Memory B cell (primary cell): ENCODE results near the gene PLAGL2.
"Not testable (repeated sequence)": the region's sequence is repeated elsewhere in the genome, so short reads cannot be mapped to it uniquely, and the experiment has no call there.

ENCODE experiments used
- ATAC-seq: fragments of 150-1000 bp; cut with Tn5 transposase; 2 replicates; pipeline ENCODE4 v1.10.0; 2021; ENCODE audit warnings: low read depth, mild to moderate bottlenecking, moderate library complexity
- DNase-seq, 2 donors: peaks; one replicate each; pipeline ENCODE4 v3.0.0; 2022; ENCODE audit warnings: low spot score in 2 of 2
- H3K27ac Mint-ChIP-seq: one replicate; pipeline ENCODE4 v1.8.0; 2022; ENCODE audit warnings: mild to moderate bottlenecking, moderate library complexity, mixed read lengths
- H3K27me3 Mint-ChIP-seq: one replicate; pipeline ENCODE4 v1.8.0; 2022; ENCODE audit warnings: mixed read lengths
- H3K36me3 Mint-ChIP-seq: one replicate; pipeline ENCODE4 v1.8.0; 2022; ENCODE audit warnings: mild to moderate bottlenecking, mixed read lengths
- H3K4me1 Mint-ChIP-seq: one replicate; pipeline ENCODE4 v1.8.0; 2022; ENCODE audit warnings: mixed read lengths
- H3K4me3 Mint-ChIP-seq: one replicate; pipeline ENCODE4 v1.8.0; 2022; ENCODE audit warnings: mild to moderate bottlenecking, moderate library complexity, mixed read lengths
- H3K9me3 Mint-ChIP-seq: one replicate; pipeline ENCODE4 v1.8.0; 2022; ENCODE audit warnings: mixed read lengths

Gene PLAGL2

DNA sequence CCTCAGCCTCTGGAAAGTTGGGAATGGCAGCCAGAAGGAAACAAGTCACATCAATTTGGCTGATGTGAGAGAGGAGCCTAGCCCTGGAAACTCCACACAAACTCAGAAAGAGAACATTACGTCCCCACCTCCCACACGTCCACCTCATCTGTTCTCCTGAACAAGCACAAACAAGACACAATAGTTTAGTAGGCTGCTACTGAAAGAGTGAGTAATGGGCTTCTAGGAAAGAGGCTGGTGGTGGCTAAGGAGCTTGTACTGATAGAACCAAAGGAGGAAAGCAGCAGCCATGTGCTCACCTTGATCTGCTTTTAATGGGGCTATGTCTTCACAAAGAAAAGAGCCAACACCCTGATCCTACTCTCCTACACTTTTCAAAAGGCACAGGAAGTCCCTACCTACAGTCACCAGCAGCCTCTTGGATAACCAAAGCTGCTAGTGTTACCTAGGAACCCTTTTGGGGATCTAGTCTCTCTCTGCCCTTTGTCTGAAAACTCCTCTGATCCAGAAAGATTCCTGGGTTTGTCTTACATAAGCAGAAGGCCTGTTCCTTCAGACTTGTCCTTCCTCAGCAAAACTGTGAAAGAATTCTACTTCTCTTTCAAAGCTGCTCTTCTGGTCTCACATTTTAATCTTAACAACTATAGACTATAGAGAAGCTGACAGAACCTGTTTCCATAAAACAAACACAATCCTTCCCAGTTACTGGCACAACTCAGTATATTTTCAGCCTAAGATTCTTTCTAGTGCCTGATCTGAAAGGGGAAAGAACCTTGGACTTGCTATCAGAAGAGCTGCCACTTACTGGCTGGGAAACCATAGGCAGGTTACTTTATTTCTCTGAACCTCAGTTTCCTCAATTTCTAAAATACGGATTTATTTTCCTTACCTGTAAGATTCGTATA, 3.1 kb downstream of the PLAGL2 start:
- ATAC-seq (no peak), DNase-seq (no peak)
- no peak overlapping the region for H3K4me3 Mint-ChIP-seq
- H3K4me1 Mint-ChIP-seq: peaks cover 43% of the 10 kb centered on the region
- H3K27ac Mint-ChIP-seq: peak overlapping the region; percentile 73
- H3K9me3 Mint-ChIP-seq: no peaks in the 10 kb centered on the region
- H3K36me3 Mint-ChIP-seq: peaks cover 6% of the 10 kb centered on the region
- no peaks in the 10 kb centered on the region for H3K27me3 Mint-ChIP-seq

DNA sequence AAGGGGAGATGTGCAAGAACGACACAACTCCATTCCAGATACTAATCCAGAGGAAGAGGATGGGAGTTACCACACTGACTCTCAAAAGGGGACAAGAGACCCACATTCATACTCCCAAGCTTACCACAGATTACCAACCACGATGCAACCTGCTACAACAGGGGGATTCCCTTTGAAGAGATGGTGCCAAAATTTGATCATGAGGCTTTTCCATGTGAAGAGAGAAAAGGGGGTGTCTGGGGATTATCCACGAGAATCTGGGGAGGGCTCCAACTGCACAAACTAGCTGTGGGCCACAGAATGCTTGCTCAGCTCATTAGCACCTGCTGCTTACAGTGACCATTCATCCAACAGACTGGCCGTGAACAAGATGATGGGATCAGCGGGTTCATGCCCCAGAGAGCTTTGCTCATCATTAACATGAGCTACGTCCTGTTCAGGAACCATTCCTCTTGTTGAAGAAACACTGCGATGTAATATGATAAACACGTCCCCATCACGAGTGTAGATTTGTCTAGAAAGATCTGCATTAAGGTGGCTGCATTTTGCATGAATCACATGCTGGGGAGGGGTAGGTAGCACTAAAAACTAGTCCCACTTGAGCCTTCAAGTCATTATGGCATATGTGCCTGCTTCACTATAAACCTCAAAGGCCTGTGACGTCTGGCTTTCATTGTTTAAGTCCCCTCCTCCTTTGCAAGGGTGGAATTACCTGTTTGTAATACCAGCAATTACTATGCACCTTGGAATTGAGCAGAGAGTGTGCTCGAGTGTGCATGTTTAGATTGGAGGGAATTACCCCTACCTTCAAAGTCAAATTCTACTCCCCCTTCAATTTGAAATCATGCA, 4.0 kb downstream of the PLAGL2 start:
- peaks cover 37% of the 10 kb centered on the region for H3K4me1 Mint-ChIP-seq
- ATAC-seq: no peak
- peaks cover 10% of the 10 kb centered on the region for H3K36me3 Mint-ChIP-seq

DNA sequence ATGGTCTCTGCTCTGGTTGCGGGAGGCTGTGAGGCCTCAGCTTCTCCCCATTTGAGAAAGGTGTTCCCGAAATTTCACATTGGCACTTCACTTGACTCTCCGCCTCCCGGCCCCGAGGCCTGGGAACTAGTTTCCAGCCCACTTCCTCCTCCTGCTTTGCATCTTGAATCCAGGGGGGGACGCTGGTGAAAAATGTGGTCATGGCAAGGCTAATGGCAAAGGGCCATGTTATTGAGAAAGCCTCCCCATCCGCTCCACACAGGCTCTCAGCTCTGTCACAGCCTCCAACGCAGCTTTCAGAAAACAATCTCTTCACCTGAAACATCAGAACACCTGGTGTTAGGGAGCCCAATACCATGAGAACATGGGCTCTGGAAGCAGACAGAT, 5.6 kb downstream of the PLAGL2 start:
- H3K9me3 Mint-ChIP-seq: no peaks in the 10 kb centered on the region
- H3K27me3 Mint-ChIP-seq: no peaks in the 10 kb centered on the region
- DNase-seq (no peak), ATAC-seq (no peak)
- H3K36me3 Mint-ChIP-seq: peaks cover 20% of the 10 kb centered on the region
- no peak overlapping the region for H3K27ac Mint-ChIP-seq
- no peak overlapping the region for H3K4me3 Mint-ChIP-seq
- H3K4me1 Mint-ChIP-seq: peaks cover 39% of the 10 kb centered on the region

More for the DNA sequence above, 4.0 kb downstream of the PLAGL2 start:
- Mint-ChIP-seq H3K27me3 (no peaks in the 10 kb centered on the region), H3K27ac (peak overlapping the region; percentile 73), H3K9me3 (no peaks in the 10 kb centered on the region), H3K4me3 (no peak overlapping the region)
- no peak for DNase-seq

DNA sequence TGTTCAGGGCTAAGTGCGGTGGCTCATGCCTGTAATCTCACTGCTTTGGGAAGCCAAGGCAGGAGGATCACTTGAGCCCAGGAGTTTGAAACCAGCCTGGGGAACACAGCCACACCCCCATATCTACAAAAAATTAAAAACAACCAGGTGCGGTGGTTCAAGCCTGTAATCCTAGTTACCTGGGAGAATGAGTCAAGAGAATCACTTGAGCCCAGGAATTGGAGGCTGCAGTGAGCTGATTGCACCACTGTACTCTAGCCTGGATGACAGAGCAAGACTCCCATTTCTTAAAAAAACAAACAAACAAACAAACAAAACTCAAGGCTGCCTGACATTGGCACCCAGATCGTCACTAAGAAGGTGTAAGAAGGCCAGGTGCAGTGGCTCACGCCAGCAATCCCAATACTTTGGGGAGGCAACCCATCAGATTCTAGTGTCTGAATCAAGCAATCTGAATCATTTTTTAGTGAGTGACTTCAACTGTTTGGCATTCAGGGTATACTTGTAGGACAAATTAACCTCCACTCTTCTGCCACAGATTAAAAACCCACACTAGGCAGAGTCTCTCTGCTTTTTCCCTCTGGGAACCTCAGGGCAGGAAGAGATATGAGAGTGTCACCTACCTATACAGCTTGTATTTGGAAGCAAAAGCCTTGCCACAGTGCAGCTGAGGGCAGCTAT, 6.1 kb downstream of the PLAGL2 start:
- Mint-ChIP-seq H3K9me3 (no peaks in the 10 kb centered on the region), H3K36me3 (peaks cover 20% of the 10 kb centered on the region), H3K4me3 (no peak overlapping the region), H3K27ac (no peak overlapping the region), H3K4me1 (peaks cover 34% of the 10 kb centered on the region), H3K27me3 (no peaks in the 10 kb centered on the region)
- no peak for ATAC-seq
- no peak for DNase-seq

DNA sequence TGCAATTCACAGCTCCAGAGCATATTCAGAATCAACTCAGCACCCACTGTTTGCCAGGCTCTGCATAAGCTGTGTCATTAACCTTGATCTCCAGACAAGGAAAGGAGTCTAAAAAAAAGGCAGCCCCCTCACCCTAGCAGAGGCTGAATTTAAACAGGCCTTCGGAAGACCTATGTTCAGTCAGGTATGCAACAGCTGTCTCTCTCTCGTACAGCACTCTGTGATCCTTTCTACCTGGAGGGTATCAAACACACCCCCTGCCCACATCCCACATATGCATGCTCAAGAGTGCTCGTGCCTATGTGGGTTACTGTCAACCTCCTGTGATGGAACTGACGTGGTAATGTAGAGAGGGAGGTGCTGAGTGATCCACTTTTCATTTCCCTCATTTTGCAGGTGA, 8.5 kb downstream of the PLAGL2 start:
- Mint-ChIP-seq H3K4me1 (peaks cover 13% of the 10 kb centered on the region), H3K27ac (no peak overlapping the region), H3K9me3 (no peaks in the 10 kb centered on the region), H3K4me3 (no peak overlapping the region), H3K27me3 (no peaks in the 10 kb centered on the region), H3K36me3 (peaks cover 35% of the 10 kb centered on the region)
- DNase-seq (no peak), ATAC-seq (no peak)

DNA sequence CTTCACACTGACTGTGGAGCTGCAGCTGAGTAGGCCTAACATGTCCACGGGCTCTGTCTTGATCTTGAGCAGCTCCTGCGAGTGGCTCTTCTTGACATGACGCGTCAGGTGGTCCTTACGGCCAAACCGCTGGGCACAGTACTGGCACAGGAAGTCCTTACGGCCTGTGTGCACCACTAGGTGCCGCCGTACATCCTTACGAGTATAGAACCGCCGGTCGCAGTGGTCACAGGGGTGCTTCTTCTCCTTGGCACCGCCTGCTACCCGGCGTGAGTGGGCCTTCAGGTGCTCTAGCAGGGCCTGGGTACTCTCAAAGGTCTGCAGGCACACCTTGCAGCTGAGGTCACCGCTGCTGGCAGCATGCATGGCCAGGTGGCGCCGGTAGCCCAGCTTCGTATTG, 10.4 kb downstream of the PLAGL2 start:
- H3K4me1 Mint-ChIP-seq: not testable (repeated sequence)

DNA sequence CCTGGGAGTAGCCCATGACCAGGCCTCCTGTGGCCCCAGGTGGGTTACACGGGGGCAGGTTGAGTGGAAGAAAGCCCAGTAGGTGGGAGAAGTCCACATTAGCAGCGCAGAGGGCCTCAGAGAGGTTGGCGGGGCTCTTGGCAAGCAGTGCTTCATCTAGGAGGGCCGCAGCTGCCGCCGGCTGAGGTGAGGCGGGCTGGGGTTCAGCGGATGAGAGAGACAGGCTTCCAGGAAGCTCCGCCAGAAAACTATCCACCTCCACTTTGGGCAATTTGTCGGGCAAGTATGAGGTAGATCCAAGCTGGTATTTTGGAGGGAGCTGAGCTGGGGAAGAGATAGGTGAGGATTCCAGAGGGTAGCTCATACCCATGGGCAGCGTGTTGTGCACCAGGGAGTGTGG, 10.9 kb downstream of the PLAGL2 start:
- not testable (repeated sequence) for H3K4me1 Mint-ChIP-seq, H3K9me3 Mint-ChIP-seq, H3K4me3 Mint-ChIP-seq, H3K27me3 Mint-ChIP-seq, DNase-seq, ATAC-seq, H3K27ac Mint-ChIP-seq
- peaks cover 35% of the 10 kb centered on the region for H3K36me3 Mint-ChIP-seq

More for the DNA sequence above, 10.4 kb downstream of the PLAGL2 start:
- H3K4me3 Mint-ChIP-seq, H3K9me3 Mint-ChIP-seq, DNase-seq, ATAC-seq, H3K27ac Mint-ChIP-seq, H3K27me3 Mint-ChIP-seq: not testable (repeated sequence)
- peaks cover 38% of the 10 kb centered on the region for H3K36me3 Mint-ChIP-seq

DNA sequence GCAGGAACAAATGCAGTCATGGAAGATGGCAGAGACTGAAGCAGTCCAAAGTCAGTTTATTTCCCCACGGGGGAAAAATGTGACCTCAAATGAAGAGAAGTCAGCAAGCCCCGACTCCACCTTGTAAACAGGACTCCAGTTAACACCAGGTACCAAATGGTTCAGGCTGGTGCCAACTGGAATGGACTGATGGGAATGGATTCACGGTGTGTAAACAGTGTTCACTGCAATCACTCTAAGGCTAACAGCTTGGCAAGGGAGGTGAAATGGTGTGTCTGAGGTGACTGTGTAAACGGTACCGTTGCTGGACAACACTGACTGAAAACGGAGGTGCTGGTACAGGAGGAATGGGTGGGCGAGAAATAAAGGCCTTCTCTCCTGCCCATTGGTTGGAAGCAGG, 12.0 kb downstream of the PLAGL2 start:
- H3K36me3 Mint-ChIP-seq: peaks cover 35% of the 10 kb centered on the region
- H3K27me3 Mint-ChIP-seq: no peaks in the 10 kb centered on the region
- no peak for DNase-seq
- no peak overlapping the region for H3K4me3 Mint-ChIP-seq
- peaks cover 5% of the 10 kb centered on the region for H3K4me1 Mint-ChIP-seq
- no peaks in the 10 kb centered on the region for H3K9me3 Mint-ChIP-seq
- no peak for ATAC-seq
- no peak overlapping the region for H3K27ac Mint-ChIP-seq

DNA sequence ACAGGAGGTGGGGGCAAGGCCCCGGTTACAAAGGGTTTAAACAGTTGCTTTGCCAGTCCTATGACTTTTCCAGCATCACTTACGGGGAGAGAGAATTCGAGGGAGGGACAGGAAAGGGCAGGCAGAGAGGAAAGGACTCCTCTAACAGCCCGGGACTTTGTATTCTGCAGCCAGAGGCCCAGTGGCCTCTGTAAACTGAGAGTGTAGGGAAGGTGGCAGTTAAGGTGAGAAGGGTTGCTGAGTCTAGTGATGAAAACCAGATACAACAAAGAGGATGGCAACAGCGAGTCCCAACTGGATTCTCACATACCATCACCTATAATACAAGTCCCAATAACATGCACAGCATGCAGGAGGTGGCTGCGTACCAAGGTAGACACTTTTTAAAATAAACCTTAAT, 13.5 kb downstream of the PLAGL2 start:
- Mint-ChIP-seq H3K27me3 (no peaks in the 10 kb centered on the region), H3K4me1 (peaks cover 7% of the 10 kb centered on the region), H3K9me3 (no peaks in the 10 kb centered on the region), H3K36me3 (peaks cover 30% of the 10 kb centered on the region), H3K4me3 (no peak overlapping the region), H3K27ac (no peak overlapping the region)
- DNase-seq (no peak), ATAC-seq (no peak)

DNA sequence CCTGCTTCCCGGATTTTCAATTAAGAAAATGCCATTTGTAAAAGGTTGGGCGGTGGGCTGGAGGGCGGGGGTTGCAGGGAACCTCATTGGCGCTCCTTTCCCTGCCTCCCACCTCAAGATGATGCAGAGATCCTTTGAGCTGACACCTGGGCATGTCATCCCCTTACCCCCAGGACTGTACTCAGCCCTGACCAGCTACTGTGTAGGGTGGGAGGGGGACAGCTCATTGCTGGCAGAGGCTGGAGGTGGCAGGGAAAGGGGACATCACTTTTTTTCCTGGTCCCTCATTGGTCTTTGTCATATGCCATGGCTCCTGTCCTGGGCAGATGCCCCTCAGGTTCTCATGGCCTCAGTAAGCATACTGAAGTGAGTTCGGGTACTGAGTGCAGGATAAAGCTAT, 14.2 kb downstream of the PLAGL2 start:
- not testable (repeated sequence) for DNase-seq, H3K4me3 Mint-ChIP-seq, H3K27me3 Mint-ChIP-seq, H3K4me1 Mint-ChIP-seq, H3K9me3 Mint-ChIP-seq, ATAC-seq, H3K27ac Mint-ChIP-seq
- peaks cover 30% of the 10 kb centered on the region for H3K36me3 Mint-ChIP-seq

DNA sequence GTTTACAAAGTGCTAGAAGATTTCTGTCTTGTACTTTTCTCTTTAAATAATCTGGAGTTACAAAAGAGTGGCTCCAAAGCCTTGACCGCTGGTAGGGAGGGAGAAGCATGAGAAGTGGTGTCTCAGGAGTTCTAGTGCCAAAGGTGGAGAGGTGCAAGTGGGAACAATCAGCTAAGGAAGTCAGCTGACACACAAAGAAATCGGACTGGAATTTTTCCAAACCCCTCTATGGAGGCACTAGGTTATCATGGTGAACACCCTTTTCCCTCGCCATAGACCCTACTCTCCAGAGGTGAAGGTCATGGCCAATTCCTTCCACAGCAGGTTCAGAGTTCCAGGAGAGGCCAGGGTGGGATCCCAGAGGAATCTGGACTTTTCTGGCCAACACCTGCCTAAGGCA, 14.8 kb downstream of the PLAGL2 start:
- peaks cover 6% of the 10 kb centered on the region for H3K4me1 Mint-ChIP-seq
- H3K27ac Mint-ChIP-seq: no peak overlapping the region
- DNase-seq (no peak), ATAC-seq (no peak)
- peaks cover 26% of the 10 kb centered on the region for H3K36me3 Mint-ChIP-seq
- no peak overlapping the region for H3K4me3 Mint-ChIP-seq
- H3K9me3 Mint-ChIP-seq: no peaks in the 10 kb centered on the region
- peaks cover 3% of the 10 kb centered on the region for H3K27me3 Mint-ChIP-seq

DNA sequence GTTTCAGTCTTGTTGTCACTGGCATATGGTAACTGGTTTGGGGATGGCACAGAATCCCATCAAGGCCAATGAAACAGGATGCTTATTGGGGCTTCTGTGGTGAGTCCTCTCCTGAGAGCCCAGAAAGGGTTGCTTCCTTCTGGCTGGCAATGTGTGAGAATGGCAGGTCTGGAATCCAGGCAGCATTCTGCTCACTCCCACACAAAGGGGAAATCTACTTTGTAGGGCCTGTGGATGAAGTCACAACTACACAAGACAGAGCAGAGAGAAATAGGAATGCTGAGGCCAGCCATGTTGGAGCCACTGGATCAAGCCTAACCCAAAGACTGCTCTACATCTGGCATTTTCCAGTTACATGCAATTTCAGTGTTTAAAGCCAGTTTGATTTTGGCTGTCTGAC, 15.7 kb downstream of the PLAGL2 start:
- Mint-ChIP-seq H3K4me3 (no peak overlapping the region), H3K9me3 (no peaks in the 10 kb centered on the region), H3K4me1 (peaks cover 6% of the 10 kb centered on the region), H3K36me3 (peaks cover 20% of the 10 kb centered on the region), H3K27me3 (peaks cover 3% of the 10 kb centered on the region), H3K27ac (no peak overlapping the region)
- ATAC-seq: no peak
- no peak for DNase-seq

DNA sequence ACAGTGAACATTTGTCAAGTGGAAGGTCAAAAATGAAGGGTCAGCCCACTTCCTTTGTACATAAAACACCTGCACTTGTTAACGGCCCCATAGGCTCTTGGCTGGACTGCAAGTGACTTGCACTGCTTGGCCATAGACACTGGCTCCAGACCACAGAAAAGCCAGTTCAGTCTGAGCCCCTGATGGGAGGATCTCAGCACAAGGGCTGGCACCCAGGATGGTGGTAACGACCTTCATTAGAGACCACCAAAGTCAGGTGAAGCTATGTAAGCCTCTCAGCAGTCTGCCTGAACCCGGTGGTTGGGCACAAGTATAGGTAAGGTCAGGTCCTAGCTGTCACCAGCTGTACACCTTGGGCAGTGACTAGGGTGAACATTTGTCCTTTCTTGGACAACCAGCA, 16.1 kb downstream of the PLAGL2 start:
- no peak overlapping the region for H3K27ac Mint-ChIP-seq
- no peak for ATAC-seq

More for the DNA sequence above, 16.1 kb downstream of the PLAGL2 start:
- Mint-ChIP-seq H3K4me3 (peak overlapping the region; percentile 70), H3K27me3 (peaks cover 3% of the 10 kb centered on the region), H3K9me3 (no peaks in the 10 kb centered on the region), H3K4me1 (peaks cover 6% of the 10 kb centered on the region), H3K36me3 (peaks cover 20% of the 10 kb centered on the region)
- DNase-seq: no peak
